HCT116 (cell line): ENCODE data around the gene PKMYT1.

Source experiments
- EZH2 ChIP-seq: fragments of 200-600 bp; sonication (generic); IDR thresholded peaks from 2 replicates; pipeline ENCODE4 v1.6.1; 2017; ENCODE audit warnings: antibody characterized with exemption, mixed run types
- POLR2A ChIP-seq: IDR thresholded peaks from 2 replicates; pipeline ENCODE4 v1.7.0; 2011; ENCODE audit warnings: borderline replicate concordance; ENCODE audit not compliant: insufficient read depth, insufficient read length; ENCODE audit errors: extremely low read depth
- POLR2AphosphoS5 ChIP-seq: IDR thresholded peaks from 2 replicates; pipeline ENCODE4 v1.6.1; 2011; ENCODE audit warnings: mild to moderate bottlenecking, low read depth, low read length, moderate library complexity
- RAD21 ChIP-seq: IDR thresholded peaks from 2 replicates; pipeline ENCODE4 v1.6.1; 2012; ENCODE audit warnings: low read depth, mild to moderate bottlenecking
- TF ChIP-seq, protein P1 (sequence below), 3 experiments: fragments of 200-600 bp in 1 of 3; sonication (generic) in 1 of 3; IDR thresholded peaks in 2 of 3; conservative IDR thresholded peaks in 1 of 3; 2 replicates each; pipeline ENCODE4 v1.5.1; 2012 to 2017; ENCODE audit warnings: low read depth in 2 of 3, low read length in 2 of 3, antibody characterized with exemption in 1 of 3, borderline replicate concordance in 1 of 3, control low read depth in 1 of 3, mild to moderate bottlenecking in 1 of 3, mixed read lengths in 1 of 3, mixed run types in 1 of 3, moderate library complexity in 1 of 3; ENCODE audit not compliant: insufficient read depth in 1 of 3

DNA sequence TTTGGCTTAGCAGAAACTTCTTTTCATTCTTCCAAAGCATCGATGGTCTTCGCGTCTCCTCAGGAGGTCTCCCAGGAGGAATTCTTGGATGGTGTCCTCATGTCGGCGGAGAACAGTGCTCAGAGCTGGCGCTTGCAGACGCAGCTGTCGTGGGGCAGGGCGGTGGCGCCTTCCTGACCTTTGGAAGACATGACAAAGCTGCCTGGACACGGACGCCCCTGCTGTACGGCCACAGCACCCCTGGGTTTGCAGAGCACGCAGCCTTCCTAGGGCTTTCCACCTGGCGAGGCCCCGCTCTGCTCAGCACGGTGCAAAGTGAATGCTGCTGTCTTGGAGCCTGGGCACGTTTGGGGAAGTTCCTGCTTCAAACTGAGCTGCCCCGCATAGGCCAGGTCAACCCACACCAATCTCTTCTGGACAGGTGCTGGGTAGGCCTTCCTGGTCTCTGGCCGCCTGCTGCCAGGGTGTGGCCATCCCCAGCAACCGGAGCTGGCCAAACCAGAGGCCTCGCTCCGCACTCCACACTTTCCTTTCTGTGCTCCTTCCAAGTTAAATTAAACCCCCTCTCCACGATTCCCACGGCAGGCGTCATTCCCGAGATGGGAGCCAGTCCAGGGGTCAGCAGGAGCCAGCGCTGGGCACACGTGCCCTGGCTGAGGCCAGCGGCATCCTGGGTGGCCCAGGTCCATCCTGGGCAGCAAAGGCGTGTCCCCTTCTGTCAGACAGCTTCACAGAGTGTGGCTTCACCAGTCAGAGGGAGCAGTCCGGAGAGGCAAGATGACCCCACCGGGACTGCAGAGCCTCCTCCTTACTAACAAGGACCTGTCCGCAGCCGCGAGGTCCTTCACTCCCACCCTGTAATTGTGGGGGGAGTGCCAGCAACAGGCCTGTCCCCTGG, 31.2 kb downstream of the PKMYT1 start:
- TF ChIP-seq POLR2AphosphoS5 (no peak), POLR2A (no peak), EZH2 (no peak), RAD21 (no peak)
- TF ChIP-seq, protein P1, sequence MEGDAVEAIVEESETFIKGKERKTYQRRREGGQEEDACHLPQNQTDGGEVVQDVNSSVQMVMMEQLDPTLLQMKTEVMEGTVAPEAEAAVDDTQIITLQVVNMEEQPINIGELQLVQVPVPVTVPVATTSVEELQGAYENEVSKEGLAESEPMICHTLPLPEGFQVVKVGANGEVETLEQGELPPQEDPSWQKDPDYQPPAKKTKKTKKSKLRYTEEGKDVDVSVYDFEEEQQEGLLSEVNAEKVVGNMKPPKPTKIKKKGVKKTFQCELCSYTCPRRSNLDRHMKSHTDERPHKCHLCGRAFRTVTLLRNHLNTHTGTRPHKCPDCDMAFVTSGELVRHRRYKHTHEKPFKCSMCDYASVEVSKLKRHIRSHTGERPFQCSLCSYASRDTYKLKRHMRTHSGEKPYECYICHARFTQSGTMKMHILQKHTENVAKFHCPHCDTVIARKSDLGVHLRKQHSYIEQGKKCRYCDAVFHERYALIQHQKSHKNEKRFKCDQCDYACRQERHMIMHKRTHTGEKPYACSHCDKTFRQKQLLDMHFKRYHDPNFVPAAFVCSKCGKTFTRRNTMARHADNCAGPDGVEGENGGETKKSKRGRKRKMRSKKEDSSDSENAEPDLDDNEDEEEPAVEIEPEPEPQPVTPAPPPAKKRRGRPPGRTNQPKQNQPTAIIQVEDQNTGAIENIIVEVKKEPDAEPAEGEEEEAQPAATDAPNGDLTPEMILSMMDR (IDR thresholded peaks at IDR 0.05 in 2 of 3, conservative IDR thresholded peaks at IDR 0.05 in 1 of 3; ENCODE audit: borderline replicate concordance in 1 of 3, insufficient read depth in 1 of 3, low read depth in 2 of 3, low read length in 2 of 3), result no peak
